VCaP (cell line): ENCODE data around the gene MXD1.

Source experiments
- H3K27ac ChIP-seq: fragments of 450-650 bp; 2 replicates; pipeline ENCODE4 v1.5.1; 2017
- TF ChIP-seq, protein P1 (sequence below): fragments of 450-650 bp; conservative IDR thresholded peaks from 2 replicates; pipeline ENCODE4 v1.5.1; 2017; ENCODE audit warnings: mild to moderate bottlenecking, moderate library complexity

The MXD1 gene

DNA sequence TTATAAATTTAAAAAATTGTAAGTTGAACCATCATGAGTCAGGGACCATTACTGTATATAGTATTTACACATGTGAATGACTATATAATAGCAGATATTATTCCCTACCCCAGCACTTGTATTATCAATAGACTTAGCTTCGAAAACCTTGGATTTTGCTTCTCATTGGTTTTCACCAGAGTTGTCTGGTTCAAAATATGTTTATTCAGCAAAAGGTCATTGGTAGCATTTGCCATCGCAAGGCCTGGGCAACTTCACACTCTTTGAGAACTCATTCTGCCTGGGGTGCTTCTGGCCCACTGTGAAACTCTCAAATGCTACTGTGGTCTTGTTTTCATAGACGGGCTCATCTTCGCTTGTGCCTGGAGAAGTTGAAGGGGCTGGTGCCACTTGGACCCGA lies 20.1 kb downstream of the MXD1 start:
- TF ChIP-seq, protein P1, sequence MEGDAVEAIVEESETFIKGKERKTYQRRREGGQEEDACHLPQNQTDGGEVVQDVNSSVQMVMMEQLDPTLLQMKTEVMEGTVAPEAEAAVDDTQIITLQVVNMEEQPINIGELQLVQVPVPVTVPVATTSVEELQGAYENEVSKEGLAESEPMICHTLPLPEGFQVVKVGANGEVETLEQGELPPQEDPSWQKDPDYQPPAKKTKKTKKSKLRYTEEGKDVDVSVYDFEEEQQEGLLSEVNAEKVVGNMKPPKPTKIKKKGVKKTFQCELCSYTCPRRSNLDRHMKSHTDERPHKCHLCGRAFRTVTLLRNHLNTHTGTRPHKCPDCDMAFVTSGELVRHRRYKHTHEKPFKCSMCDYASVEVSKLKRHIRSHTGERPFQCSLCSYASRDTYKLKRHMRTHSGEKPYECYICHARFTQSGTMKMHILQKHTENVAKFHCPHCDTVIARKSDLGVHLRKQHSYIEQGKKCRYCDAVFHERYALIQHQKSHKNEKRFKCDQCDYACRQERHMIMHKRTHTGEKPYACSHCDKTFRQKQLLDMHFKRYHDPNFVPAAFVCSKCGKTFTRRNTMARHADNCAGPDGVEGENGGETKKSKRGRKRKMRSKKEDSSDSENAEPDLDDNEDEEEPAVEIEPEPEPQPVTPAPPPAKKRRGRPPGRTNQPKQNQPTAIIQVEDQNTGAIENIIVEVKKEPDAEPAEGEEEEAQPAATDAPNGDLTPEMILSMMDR: no peak
- H3K27ac ChIP-seq: no peak overlapping the region

DNA sequence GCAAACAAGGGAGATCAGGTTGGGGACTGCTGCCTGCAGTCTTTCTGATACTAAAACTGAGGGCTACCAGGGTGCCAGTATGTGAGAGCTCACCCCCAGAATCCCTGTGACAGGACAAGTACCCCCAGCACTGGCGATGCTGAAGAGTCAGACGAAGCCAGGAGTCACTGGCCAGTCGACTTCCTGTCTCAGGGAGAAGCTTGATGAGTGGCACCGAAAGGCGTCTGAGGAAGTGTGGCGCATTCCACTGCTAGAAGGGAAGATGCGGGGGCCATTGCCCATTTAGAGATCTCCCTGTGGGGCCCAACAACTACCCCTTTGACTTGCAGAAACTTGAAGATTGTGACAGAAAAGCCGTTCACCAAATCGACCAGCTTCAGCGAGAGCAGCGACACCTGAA lies 22.0 kb downstream of the MXD1 start:
- TF ChIP-seq, protein P1: no peak
- H3K27ac ChIP-seq: no peak overlapping the region

DNA sequence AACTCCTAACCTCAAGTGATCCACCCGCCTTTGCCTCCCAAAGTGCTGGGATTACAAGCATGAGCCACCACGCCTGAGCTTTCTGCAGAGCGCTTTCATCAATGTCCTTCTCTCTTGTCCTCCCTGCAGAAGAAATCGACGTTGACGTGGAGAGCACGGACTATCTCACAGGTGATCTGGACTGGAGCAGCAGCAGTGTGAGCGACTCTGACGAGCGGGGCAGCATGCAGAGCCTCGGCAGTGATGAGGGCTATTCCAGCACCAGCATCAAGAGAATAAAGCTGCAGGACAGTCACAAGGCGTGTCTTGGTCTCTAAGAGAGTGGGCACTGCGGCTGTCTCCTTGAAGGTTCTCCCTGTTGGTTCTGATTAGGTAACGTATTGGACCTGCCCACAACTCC lies 23.1 kb downstream of the MXD1 start:
- no peak overlapping the region for H3K27ac ChIP-seq
- TF ChIP-seq, protein P1: no peak

DNA sequence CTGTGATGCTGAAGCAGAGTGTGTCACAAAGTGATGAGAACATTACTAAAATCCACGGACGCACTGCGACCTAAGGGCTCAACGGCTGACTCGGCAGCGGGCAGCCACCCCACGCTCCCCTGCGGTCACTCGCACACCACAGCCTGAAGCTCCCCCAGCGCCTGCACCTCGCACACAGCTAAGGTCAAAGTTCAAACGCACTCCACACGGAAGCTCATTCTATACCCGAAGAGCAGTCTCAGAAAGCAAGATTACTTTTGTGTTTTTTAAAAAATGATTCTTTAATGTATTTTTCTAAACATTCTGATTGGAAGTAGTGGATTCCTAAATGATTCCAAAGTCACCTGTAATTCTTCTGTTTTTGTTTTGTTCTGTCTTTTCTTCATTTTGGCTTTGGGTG lies 24.8 kb downstream of the MXD1 start:
- H3K27ac ChIP-seq: no peak overlapping the region
- TF ChIP-seq, protein P1: no peak

DNA sequence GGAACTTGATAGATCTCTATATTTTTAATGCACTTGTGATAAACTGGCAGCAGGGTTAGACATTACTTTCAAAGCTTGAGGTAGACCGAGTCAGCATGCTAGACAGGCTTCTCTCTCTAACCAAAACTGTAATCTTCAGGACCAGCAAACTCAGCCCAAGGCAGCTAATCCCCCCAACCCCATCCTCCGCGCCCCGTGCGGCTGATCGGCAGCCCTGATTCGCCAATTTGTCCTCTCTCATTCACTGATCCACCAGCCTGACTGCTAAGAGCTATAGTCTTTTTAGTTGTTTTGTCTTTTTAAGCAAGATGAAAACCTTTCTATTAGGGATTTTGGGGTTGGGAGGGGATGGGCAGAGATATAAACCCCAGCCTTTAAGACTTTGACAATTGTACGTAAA lies 25.8 kb downstream of the MXD1 start:
- TF ChIP-seq, protein P1: no peak
- no peak overlapping the region for H3K27ac ChIP-seq

DNA sequence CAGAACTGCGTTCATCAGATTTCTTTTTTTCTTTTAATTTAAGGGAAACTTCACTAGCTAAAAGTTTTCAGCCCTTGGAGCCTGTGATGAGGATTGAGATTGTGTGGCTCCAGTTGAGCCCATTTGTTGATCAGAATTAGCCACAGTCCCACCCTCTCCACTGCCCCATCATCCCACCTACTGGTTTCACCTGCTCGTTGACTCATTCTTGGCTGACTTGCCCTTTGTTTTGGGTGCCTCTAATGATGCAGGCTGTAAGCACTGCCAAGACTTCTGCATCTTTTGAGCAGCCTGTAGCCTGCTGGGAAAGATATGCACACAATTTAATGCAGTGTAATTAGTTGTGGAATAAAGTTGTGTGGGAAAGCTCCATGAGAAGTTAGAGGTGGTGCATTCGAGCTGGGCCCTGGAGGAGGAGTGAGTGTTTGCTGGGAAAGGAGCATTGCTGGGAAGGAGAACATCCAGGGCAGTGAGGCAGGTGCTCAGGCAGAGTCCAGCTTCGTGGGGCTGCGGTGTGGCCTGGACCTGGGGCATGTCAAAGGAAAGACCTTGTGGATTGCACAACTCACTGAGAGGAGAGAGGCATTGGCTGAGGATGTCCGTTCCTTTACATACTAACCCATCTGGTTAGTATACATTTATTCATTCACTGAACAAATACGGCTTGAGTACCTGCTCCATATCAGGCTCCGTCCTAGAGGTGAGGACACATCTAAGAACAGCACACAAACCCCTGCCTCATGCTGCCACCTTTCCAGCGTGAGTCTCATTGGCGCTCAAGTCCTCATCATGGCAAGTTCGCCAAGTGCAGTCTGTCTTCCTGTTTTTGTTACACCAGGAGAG lies 28.3 kb downstream of the MXD1 start:
- H3K27ac ChIP-seq: no peak overlapping the region
- TF ChIP-seq, protein P1: no peak

DNA sequence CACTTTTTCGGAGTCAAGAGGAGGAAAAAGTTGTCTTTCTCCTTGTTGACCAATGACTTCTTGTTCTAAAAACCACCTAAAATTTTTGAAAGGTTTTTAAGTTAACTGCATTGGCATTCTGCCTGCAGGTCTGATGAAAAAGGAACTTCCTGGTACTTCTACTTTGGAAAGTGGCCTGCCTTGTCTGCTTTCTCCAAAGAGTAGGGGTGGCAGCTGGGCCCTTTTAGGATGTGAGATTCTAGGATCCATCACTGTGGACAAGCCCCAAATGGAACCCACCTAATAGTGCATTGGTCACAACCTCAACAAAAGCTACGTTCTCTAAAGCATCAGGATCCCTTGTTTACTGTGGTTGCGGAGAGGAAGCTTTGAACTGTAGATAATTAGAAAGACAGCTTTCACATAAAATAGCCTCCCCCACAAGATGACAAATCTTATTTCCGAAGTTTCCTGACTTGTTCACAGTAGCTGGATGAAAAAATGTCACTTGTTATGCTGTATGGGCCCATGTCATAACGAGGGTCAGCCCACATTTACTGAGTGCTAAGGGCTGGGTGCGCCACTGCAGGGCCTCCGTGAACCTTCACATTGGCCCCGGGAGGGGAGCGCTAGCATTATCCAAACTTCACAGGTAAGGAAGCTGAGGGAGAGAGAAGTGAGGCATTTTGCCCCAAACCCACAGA lies 29.1 kb downstream of the MXD1 start:
- no peak overlapping the region for H3K27ac ChIP-seq
- TF ChIP-seq, protein P1: no peak
